ENCODE results near the gene PCGF6.

GRCh38 chr10:103259989-103260388, 91.0 kb downstream of the PCGF6 start:
- TF ChIP-seq POLR2A (IDR thresholded peaks at IDR 0.05; ENCODE audit: low read length) (no peak), GATA1 (IDR thresholded peaks at IDR 0.05; ENCODE audit: low read depth, low read length) (no peak)
